Stimulated activated CD8-positive, alpha-beta memory T cell treated with anti-CD3 and anti-CD28 coated beads, Interleukin-4, amount 100 ng/mL, for 4 hours (primary cell): Measurements from ENCODE around the gene TTLL7.
"Not testable (repeated sequence)": the region's sequence is repeated elsewhere in the genome, so short reads cannot be mapped to it uniquely, and the experiment has no call there.

ENCODE experiments used
- DNase-seq, 2 donors: peaks; one replicate each; pipeline ENCODE4 v3.0.0-alpha.2; 2020; ENCODE audit warnings: low read depth in 2 of 2, low spot score in 1 of 2

TTLL7 gene

DNA sequence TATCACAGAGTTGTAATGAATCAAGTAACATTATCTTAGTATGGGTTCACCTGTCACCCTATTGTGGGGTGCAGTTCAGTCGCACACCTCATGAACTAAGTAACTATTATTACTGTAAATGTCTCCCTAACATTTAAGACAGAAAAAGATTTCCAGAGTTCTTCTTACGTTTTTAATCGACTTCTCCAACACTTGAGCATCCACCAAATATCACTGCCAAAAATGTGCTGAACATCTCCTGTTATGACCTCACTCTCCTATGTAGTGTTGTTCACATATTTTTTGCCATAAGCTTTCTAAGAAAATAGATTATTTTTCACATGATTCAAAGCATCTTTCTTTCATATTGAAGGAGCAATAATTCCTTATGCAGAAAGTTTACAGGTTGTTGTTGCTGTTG, 1.3 kb downstream of the TTLL7 start:
- no peak for DNase-seq

DNA sequence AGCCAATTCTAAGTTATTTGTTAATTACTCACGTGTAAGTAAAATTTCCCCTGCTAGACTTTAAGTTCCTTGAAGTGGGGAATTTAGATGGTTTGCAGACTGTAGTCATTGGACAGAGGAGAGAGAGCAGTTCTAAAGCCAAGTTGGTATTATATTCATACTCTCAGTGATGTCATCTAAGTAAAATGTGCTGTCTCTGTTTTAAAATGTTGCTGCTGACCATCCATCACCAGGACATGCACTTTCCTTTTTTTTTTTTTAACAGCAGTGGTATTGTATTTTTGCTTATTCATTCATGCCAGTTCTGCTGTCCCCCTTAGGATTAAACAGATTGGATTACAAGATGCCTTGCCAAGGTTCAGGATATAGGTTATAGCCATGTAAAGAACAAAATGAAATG, 2.3 kb downstream of the TTLL7 start:
- DNase-seq, result no peak

DNA sequence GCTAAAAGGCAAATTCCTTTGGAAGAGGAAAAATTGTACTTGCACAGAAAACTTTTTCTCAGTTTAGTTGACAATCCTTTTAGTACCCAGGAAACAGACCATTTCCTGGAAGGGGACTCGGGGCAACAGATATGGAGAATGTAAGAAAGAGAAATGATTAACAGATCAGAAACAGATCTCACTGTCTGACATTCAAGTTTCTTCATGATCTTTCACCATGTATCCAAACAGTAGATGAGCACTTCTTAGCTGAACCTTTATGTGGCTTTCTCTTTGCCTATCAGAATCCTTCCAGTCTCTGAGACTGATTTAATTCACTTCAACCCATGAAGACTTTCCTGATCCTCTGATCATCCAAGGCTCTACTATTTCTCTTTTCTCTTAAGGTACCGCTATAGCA, 2.7 kb downstream of the TTLL7 start:
- DNase-seq, result no peak

DNA sequence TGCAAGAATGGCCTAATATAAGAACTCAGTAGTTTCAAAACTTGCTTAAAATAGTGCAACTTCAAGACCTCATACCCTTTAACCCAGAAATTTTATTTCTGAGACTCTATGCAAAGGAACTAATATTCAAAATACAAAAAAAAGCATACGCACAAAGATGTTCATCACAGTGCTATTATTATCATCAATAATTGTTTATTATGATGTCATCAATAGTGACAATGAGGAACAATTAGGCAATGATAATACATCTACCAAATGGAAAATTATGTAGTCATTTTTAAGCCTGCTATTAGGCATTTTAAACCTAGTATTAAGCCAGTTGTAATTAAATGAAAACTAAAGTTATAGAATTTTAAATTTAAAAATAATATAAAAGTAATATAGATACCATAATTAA, 3.3 kb downstream of the TTLL7 start:
- DNase-seq, result no peak

DNA sequence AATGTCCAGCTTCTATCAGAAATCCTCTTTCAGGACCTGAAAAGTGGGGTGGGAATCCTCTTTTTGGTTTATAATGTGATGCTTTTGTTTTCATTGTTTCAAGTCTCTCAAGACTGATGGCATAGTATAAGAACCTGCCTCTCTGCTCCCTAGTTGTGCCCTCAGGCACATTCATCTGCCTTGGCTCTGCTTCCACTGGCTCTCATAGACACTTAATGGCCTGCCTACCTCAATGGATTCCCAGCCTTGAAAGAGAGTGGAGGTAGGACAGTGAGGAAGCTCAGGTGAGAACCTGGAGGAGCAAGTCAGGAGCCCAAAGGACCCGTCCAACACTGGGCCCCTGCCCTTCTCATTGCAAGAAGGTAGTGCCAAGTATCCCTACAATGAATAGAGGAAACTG, 4.8 kb downstream of the TTLL7 start:
- DNase-seq, result no peak

DNA sequence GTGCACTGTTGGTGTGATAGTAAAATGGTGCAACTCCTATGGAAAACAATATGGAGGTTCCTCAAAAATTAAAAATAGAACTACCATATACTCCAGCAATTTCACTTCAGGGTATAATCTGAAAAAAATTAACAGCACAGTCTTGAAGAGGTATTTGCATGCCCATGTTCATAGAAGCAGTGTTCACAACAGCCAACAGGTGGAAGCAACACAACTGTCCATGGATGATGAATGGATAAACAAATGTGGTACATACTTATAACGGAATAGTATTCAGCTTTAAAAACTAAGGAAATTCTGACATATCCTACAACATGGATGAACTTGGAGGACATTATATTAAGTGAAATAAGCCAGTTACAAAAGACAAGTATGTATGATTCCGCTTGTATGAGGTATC, 8.2 kb downstream of the TTLL7 start:
- DNase-seq, result no peak

DNA sequence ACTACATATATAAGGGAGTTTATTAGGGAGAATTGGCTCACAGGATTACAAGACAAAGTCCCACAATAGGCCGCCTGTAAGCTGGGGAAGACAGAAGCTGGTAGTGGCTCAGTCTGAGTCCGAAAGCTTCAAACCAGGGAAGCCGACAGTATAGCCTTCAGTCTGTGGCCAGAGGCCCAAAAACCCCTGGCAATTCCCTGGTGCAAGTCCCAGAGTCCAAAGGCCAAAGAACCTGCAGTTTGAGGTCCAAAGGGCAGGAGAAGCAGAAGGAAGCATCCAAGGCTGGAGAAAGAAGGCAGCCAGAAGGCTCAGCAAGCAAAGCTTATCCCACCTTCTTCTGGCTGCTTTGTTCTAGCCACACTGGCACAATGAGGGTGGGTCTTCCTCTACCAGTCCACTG, 13.9 kb downstream of the TTLL7 start:
- no peak for DNase-seq

DNA sequence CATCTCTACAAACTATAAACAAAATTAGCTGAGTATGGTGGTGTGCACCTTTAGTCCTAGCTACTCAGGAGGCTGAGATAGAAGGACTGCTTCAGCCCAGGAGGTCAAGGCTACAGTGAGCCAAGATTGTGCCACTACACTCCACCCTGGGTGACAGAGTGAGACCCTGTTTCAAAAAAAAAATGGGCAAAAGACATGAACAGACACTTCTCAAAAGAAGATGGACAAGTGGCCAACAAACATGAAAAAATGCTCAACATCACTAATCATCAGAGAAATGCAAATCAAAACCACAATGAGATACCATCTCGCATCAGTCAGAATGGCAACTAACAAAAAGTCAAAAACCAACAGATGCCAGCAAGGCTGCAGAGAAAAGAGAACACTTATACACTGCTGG, 15.0 kb downstream of the TTLL7 start:
- DNase-seq, result not testable (repeated sequence)

DNA sequence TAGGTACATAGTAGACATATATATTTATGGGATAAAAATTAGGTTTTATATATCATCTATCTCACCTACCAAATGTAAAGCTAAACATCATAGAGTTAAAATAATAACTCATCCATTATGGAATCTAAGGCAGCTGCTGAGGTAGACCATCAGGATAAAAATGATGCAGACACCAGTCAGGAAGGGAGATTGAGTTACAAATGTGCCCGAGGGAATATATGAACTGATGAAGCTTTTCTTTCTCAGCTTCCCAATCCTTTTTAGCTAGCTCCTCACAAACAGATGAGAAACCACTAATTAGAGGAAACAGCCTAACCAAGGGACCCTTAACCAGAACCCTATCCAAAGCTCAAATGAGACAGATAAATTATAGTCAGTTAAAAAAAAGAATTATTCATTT, 20.9 kb downstream of the TTLL7 start:
- no peak for DNase-seq

DNA sequence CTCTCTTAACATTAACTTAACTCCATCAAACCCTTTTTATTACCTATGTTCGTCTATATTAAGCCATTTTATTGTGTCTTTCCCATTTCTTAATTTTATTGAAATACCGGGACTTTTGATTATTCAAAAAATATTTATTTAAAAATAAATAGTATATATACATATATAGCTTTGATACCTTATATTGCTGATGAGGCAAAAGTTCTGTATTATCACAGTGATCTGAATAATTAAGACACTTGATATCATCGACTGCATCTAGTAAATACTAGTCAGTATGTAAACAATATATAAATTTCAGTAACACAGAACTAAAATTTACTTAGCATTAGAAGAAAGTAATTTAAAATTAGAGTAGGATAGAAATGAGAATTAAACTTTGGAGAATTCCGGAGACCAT, 22.0 kb downstream of the TTLL7 start:
- no peak for DNase-seq

DNA sequence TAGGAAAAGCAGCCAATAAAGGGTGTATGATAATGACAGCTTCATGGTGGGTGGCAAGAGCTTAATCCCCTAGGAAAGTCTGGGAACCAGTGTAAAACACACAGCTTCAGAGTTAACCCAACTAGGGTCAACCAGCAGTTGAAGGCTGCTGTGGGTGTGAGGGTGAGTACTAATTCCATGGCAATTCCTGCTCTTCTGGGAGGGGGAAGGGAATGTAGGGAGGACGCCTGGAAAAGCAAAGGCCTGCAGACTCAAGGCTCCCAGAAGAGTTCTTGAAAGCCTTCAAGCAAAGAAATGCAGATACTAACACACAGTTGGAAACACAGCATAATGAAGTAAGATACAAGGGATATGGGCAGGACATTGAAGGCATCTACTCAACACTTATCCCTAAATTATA, 28.1 kb downstream of the TTLL7 start:
- no peak for DNase-seq

DNA sequence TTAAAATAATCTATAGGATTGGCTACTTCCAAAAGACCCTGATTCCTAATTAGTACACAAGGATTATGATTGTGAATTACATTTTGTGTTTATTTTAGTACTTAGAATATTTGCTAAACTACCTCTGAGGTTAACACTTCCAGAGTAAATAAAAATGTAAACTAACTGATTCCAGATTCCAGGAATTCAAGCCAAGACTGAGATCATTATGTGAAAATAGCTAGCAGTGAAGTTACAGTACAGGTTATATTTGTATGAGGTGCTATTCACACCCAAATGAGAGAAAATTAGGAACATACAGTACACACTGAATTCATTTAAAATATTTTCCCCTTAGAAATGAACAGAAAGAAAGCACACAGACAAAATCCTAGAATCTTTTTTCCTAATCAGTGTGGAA, 28.8 kb downstream of the TTLL7 start:
- DNase-seq, result no peak

DNA sequence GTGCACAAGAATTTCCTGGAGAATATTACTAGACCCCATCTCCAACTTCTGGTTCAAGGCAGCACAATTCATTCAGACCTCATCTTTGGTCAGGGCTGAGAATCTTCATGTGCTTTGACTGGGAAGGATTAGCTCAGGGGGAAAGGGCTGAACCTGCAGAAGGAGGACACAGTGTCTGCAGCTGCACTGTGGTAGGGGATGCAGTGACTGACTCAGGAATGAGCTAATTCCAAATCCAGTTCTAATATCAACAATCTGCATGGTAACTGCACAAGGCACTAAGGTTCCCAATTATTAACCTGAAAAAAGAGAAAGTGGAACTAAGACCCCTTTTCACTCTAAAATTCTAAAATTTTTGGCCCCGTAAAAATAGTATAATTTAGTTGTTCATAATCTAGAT, 31.6 kb downstream of the TTLL7 start:
- no peak for DNase-seq

DNA sequence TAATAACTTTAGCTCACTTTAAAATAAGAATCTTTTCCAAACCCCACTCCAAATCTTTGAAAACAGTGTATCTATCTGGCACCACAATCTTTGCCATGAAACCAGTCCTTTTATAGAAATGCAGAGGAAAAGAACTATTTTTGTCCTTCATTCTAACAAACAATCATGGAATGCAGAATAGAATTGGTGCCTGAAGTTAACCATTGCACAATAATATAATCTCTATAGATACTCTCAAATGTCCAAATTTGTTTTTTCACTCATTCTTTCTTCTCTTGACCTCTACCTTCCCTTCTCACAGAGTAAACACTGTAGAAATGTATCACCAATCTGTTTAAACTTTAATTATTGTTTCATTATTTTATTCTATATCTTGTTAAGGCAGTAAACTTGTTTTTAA, 34.8 kb downstream of the TTLL7 start:
- no peak for DNase-seq

DNA sequence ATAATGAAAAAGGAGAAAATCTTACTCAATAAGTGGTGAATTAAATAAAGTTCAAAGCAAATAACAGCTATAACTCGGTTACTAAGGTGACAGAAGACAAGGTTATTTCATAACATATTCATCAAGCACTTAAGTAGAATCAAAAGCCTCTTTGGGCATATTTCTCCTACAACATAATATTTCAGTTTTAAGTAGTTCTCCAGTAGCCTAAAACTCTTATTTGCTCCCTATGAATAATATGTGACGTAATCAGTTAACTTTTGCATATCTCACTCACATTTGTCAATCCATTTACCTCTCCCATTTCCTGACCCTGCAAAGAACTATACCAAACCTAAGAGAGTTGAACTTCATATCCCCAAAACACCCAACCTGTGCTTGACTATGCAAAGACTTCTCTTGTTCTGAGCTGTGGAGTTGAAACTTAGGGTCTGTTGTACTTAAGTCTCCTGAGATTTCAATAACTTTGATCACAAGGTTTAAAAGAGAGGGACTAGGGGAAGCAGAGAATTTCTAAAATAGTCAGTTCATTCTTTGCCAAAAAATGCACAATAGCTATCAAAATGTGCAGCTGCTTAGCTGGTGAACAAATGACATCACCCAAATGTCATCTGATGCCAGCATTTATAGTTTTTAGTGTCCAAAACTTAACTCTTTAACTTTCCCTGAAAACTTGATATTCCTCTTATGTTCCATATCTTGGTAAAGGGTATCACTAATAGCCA, 37.2 kb downstream of the TTLL7 start:
- DNase-seq, result no peak

DNA sequence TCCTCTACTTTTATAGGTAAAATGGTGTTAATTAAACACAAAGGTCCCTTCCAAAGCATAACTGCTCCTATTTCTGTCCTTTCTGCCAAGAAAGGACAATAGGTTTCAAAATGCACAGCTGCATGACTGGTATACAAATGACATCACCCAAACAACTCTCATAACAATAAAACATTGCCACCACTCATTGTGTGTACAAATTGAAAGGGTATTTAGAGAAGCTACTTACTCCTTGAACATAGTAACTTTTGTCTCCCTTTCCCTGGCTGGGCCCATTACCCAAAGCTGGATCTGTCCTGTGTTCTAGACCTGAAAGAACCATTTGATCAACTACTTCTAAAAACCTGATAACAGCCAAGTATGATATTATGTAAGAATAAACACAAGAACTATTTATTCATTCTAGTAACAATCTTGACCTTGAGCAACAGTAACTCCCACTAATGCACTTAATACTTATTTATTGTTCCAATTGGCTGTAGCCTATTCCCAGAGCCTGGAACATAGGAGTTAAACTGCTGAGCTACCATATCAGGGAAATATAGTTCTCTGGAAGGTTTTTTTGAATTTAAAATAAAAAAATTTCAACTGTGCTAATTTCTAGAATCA, 38.2 kb downstream of the TTLL7 start:
- no peak for DNase-seq

DNA sequence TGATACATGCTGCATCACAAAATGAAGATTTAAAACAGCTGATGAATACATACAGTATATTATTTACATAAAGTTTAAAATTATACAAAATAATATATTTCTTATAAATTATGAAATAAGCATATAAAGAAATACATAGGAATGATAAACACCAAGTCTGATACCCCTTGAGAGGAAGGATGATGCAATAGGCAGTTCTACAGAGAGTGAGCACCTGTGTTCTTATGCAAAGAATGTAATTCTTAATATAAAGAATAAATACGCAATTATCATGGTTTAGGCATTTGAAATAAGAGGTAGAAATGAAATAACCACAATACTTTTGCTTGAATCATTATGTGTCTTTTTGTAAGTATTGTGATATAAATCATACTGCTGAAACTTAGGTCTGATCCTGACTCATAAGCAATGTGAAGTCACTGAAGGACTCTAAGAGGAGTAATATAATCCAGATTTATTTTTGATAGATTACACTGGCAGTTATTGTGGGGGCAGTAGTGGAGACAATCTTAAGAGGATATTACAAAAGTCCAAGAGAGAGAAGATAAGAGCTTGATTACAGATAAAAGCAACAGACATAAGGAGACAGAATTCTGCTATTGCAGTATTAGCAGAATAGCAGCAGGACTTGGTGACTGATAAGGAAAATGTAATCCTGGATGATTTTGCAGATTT, 39.0 kb downstream of the TTLL7 start:
- DNase-seq, result no peak

DNA sequence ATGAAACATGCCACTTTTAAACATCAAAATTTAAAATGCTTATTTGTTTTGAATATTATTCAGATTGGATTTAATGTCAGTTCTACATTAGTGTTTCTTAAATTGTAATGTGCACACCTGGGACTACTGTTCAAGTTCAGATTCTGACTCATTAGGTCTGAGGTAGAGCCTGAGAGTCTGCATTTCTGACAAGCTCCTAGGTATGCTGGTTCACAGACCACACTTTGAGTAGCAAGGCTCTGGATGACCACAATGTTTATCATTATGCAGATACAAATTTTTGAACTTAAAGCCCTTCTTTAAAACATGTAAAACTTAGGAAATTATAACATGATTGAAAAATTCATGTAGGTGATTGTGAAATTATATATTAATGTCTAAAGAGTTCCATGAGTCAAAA, 40.2 kb downstream of the TTLL7 start:
- DNase-seq, result no peak

DNA sequence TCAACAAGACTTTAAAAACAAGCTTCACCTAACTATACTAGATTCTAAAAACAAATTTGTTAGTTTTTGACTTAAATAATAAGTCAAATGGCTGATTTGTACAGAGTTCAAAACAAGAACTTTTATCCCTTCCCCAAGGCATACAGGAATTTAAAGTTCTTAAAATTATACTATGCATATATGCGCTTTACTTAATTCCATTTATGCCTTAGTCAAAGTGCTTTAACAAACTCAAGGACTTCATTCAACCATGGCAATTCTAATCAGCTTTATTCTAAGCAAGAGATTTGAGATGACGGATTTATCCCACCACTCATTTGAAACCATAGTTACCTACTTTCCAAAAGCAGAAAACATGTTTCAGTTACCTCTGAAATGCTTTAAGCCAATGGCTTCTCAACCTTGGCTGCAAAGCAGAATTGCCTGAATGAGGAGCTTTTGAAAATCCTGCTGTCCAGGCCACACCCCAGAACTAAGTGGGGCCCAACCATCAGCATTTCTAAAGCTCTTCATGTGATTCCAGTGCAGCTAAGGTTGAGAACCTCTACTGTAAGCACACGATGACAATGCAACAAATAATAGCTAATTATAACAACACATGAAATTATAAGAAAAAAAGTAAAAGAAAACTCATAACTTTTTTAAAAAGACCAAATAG, 44.6 kb downstream of the TTLL7 start:
- DNase-seq, result no peak

DNA sequence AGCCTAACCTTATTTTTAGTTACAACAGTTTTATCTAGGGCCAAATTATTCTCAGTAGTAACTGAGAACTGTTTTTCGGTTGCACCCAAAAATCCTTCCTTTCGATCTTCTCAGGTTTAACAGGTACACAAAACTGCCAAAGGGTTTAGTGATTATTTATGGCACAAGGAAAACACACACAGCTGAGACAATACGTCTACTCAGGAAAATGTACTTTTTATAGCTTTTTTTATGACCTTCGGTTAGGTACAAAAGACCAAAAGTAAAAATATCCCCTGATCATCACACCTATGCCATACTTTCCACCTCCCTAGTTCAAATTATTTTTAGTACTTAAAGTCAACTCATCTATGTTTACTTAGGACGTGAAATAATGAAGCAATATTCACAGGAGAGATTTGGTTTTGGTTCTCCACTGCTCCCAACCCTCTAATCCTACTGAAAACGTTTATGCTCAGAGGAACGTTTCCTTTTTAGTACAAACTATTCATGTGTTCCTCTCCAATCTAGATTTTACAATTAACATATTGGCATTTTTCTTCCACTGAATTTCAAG, 48.7 kb downstream of the TTLL7 start:
- DNase-seq, result no peak

DNA sequence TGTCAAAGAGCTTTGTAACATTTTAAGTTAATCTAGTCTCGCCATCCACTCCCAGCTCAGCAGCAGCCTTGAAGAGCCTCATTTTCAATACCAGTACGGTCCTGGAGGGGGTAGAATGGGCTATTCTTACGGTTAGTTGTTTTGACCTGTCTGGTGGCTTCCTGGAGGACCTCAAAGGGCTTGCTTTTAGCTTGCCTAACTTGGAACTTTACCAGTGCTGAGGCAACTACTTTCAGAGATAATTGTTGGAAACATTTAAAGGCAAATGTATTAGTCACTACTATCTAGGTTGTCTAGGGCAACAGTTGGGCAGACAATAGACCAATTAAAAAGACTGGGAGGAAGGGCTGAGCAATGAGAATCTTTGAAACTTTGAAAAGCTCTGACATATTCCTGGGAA, 56.0 kb downstream of the TTLL7 start:
- DNase-seq, result no peak

DNA sequence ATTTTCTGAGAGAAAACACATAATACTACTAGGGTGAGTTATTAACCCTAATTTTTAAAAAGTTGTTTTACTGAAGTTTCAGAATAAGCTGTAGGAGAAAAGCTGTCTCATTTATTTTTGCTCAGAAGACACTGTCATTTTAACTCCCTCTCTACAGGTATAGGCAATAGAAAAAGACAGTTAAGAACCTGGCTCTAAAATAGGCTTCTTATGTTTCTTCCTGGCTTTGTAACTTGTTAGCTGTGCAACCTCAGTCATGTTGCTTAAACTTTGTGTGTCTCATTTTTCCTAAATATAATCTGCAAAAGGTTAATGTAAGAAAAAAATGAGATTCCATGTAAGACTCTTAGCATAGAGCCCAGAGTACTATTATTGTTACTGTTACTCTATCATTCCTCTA, 64.4 kb downstream of the TTLL7 start:
- DNase-seq, result no peak
